HG02938 (cell line): ENCODE results near the gene SUSD1.
A peak's percentile ranks its signal among the peaks of the same experiment; 100 is the strongest.
"Not testable (repeated sequence)": the region's sequence is repeated elsewhere in the genome, so short reads cannot be mapped to it uniquely, and the experiment has no call there.

Source experiments
- ATAC-seq: cut with Tn5 transposase; IDR thresholded peaks from one replicate; pipeline ENCODE4 v1.9.1; 2021; ENCODE audit warnings: mild to moderate bottlenecking, moderate library complexity; ENCODE audit not compliant: unreplicated experiment

Gene SUSD1

GRCh38 chr9:112174965-112175795 lies at the start of gene SUSD1:
Gene SUSD1 (minus strand): TSS chr9:112175297. CDS start chr9:112175235, 62 bp downstream.
- peak; percentile 41 for ATAC-seq

GRCh38 chr9:112224401-112225289 lies 49.5 kb upstream of the SUSD1 start:
- peak; percentile 80 for ATAC-seq

GRCh38 chr9:112218908-112219307 lies 43.8 kb upstream of the SUSD1 start:
- ATAC-seq, result peak; percentile 95

- ATAC-seq, result no peak
These were observed 37.8 kb upstream of the SUSD1 start for GRCh38 chr9:112212926-112213325.

DNA sequence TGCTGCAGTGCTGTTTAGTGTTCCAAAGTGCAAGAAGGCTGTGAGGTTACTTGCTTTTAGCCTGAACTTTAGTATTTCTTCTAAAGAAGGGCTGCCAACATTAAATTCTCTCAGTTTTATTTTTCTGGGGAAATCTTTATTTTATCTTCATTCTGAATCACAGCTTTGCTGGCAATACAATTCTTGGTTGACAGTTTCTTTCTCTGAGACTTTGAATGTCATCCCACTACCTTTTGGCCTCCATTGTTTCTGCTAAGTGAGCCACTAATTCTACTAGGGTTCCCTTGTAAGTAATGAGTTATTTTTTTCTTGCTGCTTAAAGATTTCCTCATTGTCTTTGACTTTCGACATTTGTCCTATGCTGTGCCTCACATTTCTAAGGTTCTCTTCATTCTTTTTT lies 32.4 kb upstream of the SUSD1 start:
- no peak for ATAC-seq

GRCh38 chr9:112203536-112203935 lies 28.4 kb upstream of the SUSD1 start:
- ATAC-seq, result no peak

DNA sequence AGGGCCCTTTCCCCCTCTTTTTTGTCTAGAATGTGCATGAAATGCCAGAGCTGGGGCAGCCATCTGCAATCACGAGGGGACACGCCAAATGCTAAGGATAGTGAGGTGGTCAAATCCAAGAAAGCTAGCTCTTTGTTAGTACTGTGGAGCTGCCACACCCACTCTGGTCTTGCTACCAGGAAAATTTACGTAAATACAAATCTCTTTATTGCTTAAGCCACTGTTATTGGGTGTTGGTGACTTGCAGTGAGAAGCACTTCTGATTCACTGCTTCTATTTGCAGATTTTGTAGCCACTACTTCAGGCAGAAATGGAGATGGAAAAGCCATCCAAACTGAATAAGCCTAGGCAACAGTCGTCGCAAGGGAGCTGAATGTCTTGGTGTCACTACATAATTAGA lies 25.6 kb upstream of the SUSD1 start:
- ATAC-seq, result no peak

DNA sequence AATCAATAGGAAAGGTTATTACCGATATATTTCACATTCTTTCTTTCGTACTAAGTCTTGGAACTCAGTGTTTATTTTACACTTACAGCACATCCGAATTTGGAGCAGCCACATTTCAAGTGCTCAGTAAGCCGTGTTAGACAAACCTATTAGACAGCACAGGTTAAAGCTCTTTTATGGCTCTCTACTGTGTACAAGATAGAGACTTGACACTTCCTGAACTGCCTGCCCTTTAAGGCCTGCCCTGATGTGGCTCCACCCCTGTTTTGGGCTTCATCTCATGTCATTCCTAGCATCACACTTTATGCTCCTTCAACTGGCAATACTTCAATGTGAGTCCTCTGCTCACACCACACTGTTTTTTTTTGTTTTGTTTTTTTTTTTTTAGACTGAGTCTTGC lies 23.5 kb upstream of the SUSD1 start:
- no peak for ATAC-seq

GRCh38 chr9:112194969-112195431 lies 19.9 kb upstream of the SUSD1 start:
- no peak for ATAC-seq

- no peak for ATAC-seq
These were observed 18.6 kb upstream of the SUSD1 start for GRCh38 chr9:112193572-112194288.

GRCh38 chr9:112190320-112190719 lies 15.2 kb upstream of the SUSD1 start:
- not testable (repeated sequence) for ATAC-seq

- no peak for ATAC-seq
These were observed 13.8 kb upstream of the SUSD1 start for GRCh38 chr9:112188884-112189283.

- ATAC-seq, result no peak
These were observed 12.3 kb upstream of the SUSD1 start for GRCh38 chr9:112187404-112187803.

- ATAC-seq, result no peak
These were observed 11.6 kb upstream of the SUSD1 start for GRCh38 chr9:112186695-112187094.

DNA sequence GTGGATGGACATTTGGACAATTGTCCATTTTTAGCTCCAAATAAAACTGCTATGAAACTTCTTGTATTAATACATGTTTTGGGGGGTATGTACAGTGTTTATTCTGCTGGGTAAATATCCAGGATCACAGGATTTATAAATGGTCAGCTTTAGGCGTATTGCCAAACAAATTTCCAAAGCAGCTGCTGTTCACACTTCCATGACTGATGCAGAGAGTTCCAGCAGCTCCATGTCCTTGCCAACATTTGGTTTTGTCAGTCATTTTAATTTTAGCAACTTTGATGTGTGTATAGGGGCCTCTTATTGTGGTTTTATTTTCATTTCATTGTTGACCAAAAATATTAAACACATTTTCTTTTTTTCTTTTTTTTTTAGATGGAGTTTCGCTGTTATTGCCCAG lies 9.8 kb upstream of the SUSD1 start:
- ATAC-seq, result no peak

DNA sequence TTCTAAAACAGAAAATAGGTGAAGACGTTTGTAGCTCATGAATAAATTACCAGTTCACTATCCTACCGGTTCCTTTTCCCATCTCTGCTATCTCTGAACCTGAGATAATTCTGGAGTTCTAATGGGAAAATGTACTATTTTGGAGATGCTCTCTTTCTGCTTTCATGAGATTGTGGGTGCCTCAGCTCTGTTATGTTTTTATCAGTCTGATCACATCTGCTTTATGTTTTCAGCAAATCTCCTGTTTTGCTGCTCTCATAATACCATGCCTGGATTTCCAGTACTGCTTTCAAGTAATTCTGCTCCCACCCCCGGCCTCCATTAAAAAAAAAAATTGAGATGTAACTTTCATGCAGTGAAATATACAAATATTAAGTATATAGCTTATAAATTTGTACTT lies 9.1 kb upstream of the SUSD1 start:
- ATAC-seq, result no peak

DNA sequence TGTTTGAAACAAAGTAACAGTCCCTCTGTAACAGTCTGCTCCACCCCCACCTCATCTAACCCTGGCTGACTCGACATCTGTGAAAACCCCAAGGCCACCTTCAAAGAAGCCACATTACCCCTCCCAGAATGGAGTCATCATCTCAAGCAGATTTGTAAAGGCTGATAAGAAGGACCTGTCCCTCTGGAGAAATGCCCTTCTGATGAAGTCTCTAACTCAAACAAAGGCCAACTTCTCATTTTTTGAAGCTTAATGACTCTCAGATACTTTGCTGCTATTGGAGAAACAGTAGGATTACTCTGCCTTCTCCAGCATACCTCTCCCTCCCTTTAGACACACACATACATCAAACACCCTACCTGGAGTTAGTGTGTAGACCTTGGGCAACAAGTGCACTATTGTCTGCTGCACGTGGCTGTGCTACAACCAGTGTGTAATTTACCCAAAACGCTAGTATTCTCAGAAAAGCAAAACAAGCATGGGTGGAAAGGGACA lies 5.3 kb upstream of the SUSD1 start:
- ATAC-seq, result no peak

- no peak for ATAC-seq
These were observed 4.7 kb upstream of the SUSD1 start for GRCh38 chr9:112179816-112180215.

- ATAC-seq, result no peak
These were observed 1.4 kb upstream of the SUSD1 start for GRCh38 chr9:112176524-112176923.

DNA sequence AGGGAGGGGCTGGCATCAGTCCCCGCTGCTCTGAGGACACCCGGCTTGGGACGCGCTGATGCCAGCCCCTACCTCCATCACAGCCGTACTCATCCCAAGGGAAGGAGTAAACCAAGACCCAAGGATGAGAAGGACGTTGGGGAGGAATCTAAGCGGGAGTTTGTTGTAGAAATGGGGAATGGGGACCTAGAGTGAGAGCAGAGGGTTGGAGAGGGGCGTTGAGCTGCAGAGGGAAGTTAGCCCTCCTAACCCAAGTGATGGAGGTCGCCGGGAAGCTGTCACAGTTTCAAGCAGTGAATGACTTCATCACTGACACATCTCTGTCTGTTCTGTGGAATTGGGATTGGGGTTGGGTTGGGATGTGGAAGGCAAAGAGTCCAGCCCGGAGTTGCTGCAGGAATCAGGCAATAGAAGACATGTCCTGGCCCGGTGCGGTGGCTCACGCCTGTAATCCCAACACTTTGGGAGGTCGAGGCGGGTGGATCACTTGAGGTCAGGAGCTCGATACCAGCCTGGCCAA lies 759 bp upstream of the SUSD1 start:
- ATAC-seq, result no peak
